Measurements from ENCODE around the gene FAM131B. TPM values are rescaled to one million over a fixed set of nuclear protein-coding genes. Genes with fewer than 3 reads are reported as not detected.

FAM131B gene
- total RNA-seq, 1 experiment from 2014 or later = 0.19 TPM

DNA sequence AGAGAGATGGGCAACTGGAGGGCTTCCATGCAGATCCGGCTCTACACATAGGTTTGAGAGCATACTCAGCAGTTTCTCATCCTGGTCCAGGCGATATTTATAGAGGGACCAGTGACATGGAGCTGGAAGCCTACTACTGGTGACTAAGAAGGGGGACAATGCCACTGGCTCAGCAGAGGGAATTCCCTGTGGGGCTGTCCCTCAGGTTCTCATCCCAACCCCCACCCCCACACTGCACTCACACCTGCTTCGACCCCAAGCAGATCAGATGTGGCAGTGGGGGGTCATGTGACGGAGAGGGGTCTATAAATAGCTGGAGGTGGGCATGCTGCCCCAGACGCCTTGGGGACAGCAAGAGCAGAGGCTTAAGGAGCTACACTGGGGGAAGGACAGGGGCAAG lies 46.7 kb downstream of the FAM131B start, which contains the start of gene CLCN1:
TSS of gene CLCN1 (plus strand) at position 336 of the 400 bp plus-strand sequence. CDS start 102 bp downstream, outside the sequence.
- Mint-ChIP-seq H3K36me3 (ENCODE audit: insufficient read depth, unreplicated experiment) (no peaks in the 10 kb centered on the region), H3K27ac (ENCODE audit: low read depth, unreplicated experiment) (no peak within 1 kb of the TSS), H3K4me3 (ENCODE audit: unreplicated experiment) (no peak within 1 kb of the TSS), H3K27me3 (ENCODE audit: insufficient read depth, unreplicated experiment) (no peaks in the 10 kb centered on the region), H3K4me1 (ENCODE audit: insufficient read depth, unreplicated experiment) (peaks cover 19% of the 10 kb centered on the region), H3K9me3 (ENCODE audit: unreplicated experiment) (no peaks in the 10 kb centered on the region)
- BruUV-seq (replicated peaks) = no TSS peak
- ChIA-PET POLR2A (no interaction called here), CTCF (interaction anchor here (0.6 to 1.9 kb wide), 6 partner anchors 10 to 100 kb away, joined by 3 to 8 read pairs (median 4); no protein-coding TSS in a partner anchor)
- DNase-seq (ENCODE audit: unreplicated experiment) = no peak
- no peak for TF ChIP-seq CTCF (IDR thresholded peaks at IDR 0.05; ENCODE audit: unreplicated experiment)
- intact Hi-C loops (cut with micrococcal nuclease) = no loop called here

GRCh38 chr7:143314127-143314526 lies 48.4 kb downstream of the FAM131B start:
- H3K4me1 Mint-ChIP-seq (ENCODE audit: insufficient read depth, unreplicated experiment) = peaks cover 8% of the 10 kb centered on the region
- TF ChIP-seq CTCF (IDR thresholded peaks at IDR 0.05; ENCODE audit: unreplicated experiment) = no peak
- no peak overlapping the region for H3K4me3 Mint-ChIP-seq (ENCODE audit: unreplicated experiment)
- POLR2A ChIA-PET = no interaction called here
- no TSS peak for BruUV-seq (replicated peaks)
- H3K27me3 Mint-ChIP-seq (ENCODE audit: insufficient read depth, unreplicated experiment) = no peaks in the 10 kb centered on the region
- CTCF ChIA-PET = no interaction called here
- DNase-seq (ENCODE audit: unreplicated experiment) = no peak
- peaks cover 6% of the 10 kb centered on the region for H3K36me3 Mint-ChIP-seq (ENCODE audit: insufficient read depth, unreplicated experiment)
- H3K9me3 Mint-ChIP-seq (ENCODE audit: unreplicated experiment) = no peaks in the 10 kb centered on the region
- intact Hi-C loops (cut with micrococcal nuclease) = no loop called here
- H3K27ac Mint-ChIP-seq (ENCODE audit: low read depth, unreplicated experiment) = no peak overlapping the region

- Mint-ChIP-seq H3K27ac (ENCODE audit: low read depth, unreplicated experiment) (peak overlapping the region; percentile 13), H3K9me3 (ENCODE audit: unreplicated experiment) (no peaks in the 10 kb centered on the region), H3K4me1 (ENCODE audit: insufficient read depth, unreplicated experiment) (no peaks in the 10 kb centered on the region), H3K36me3 (ENCODE audit: insufficient read depth, unreplicated experiment) (peaks cover 53% of the 10 kb centered on the region), H3K4me3 (ENCODE audit: unreplicated experiment) (no peak overlapping the region), H3K27me3 (ENCODE audit: insufficient read depth, unreplicated experiment) (no peaks in the 10 kb centered on the region)
- no peak for TF ChIP-seq CTCF (IDR thresholded peaks at IDR 0.05; ENCODE audit: unreplicated experiment)
- no peak for DNase-seq (ENCODE audit: unreplicated experiment)
- ChIA-PET POLR2A (interaction anchor here (0.7 to 0.9 kb wide), 2 partner anchors 66 to 178 kb away, joined by 3 to 4 read pairs; no protein-coding TSS in a partner anchor), CTCF (interaction anchor here (0.6 to 2.4 kb wide), 8 partner anchors 9 to 109 kb away, joined by 3 to 25 read pairs (median 4); partner anchors contain the start of gene EPHA1)
- no TSS peak for BruUV-seq (replicated peaks)
- intact Hi-C loops (cut with micrococcal nuclease) = no loop called here
Observed at GRCh38 chr7:143308632-143309031, 53.9 kb downstream of the FAM131B start.

DNA sequence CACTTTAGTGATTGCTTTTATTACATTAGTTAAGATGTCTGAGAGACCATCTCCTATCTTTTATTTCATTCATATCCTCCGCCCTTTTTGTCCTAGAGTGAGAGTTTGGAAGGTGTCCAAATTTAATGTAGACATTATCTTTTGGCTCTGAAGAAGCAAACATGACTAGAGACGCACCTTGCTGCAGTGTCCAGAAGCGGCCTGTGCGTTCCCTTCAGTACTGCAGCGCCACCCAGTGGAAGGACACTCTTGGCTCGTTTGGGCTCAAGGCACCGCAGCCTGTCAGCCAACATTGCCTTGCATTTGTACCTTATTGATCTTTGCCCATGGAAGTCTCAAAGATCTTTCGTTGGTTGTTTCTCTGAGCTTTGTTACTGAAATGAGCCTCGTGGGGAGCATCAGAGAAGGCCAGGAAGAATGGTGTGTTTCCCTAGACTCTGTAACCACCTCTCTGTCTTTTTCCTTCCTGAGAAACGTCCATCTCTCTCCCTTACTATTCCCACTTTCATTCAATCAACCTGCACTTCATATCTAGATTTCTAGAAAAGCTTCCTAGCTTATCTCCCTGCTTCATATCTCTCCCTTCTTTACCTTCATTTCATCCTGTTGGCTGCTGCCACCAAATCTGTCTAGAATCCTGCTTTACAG lies 57.0 kb downstream of the FAM131B start:
- H3K9me3 Mint-ChIP-seq (ENCODE audit: unreplicated experiment) = no peaks in the 10 kb centered on the region
- BruUV-seq (replicated peaks) = no TSS peak
- no peak overlapping the region for H3K4me3 Mint-ChIP-seq (ENCODE audit: unreplicated experiment)
- intact Hi-C loops (cut with micrococcal nuclease) = loop anchor here (1.0 kb wide), 1 partner anchor 65 kb away; no protein-coding TSS in a partner anchor
- ChIA-PET POLR2A (interaction anchor here (0.8 to 2.5 kb wide), 3 partner anchors 10 to 65 kb away, joined by 3 to 5 read pairs (median 4); partner anchors contain the start of gene GSTK1), CTCF (interaction anchor here (0.6 to 3.7 kb wide), 22 partner anchors 9 to 701 kb away, joined by 3 to 30 read pairs (median 4); partner anchors contain the start of genes CASP2 and CLCN1)
- H3K27me3 Mint-ChIP-seq (ENCODE audit: insufficient read depth, unreplicated experiment) = no peaks in the 10 kb centered on the region
- H3K4me1 Mint-ChIP-seq (ENCODE audit: insufficient read depth, unreplicated experiment) = no peaks in the 10 kb centered on the region
- DNase-seq (ENCODE audit: unreplicated experiment) = peak; percentile 70
- peak; percentile 50 for TF ChIP-seq CTCF (IDR thresholded peaks at IDR 0.05; ENCODE audit: unreplicated experiment)
- H3K27ac Mint-ChIP-seq (ENCODE audit: low read depth, unreplicated experiment) = no peak overlapping the region
- H3K36me3 Mint-ChIP-seq (ENCODE audit: insufficient read depth, unreplicated experiment) = peaks cover 73% of the 10 kb centered on the region

Data from MCF 10A (cell line).